Stimulated activated CD8-positive, alpha-beta memory T cell treated with anti-CD3 and anti-CD28 coated beads, Interleukin-7, amount 100 ng/mL, for 24 hours (primary cell): ENCODE data around the gene RAB40C.

Source experiments
- DNase-seq: peaks from one replicate; pipeline ENCODE4 v3.0.0-alpha.2; 2020; ENCODE audit warnings: low read depth

Gene RAB40C

GRCh38 chr16:617855-618254 lies 28.0 kb downstream of the RAB40C start:
- no peak for DNase-seq

- no peak for DNase-seq
Observed at GRCh38 chr16:619476-620100, 29.7 kb downstream of the RAB40C start.

- DNase-seq, result no peak
Observed at GRCh38 chr16:620700-621525, 31.0 kb downstream of the RAB40C start.

GRCh38 chr16:621526-622105 lies 31.8 kb downstream of the RAB40C start:
- no peak for DNase-seq

GRCh38 chr16:622920-623280 lies 33.0 kb downstream of the RAB40C start:
- DNase-seq, result no peak

- DNase-seq, result no peak
Observed at GRCh38 chr16:624526-625070, 34.7 kb downstream of the RAB40C start.

GRCh38 chr16:625117-625976 lies 35.5 kb downstream of the RAB40C start:
- DNase-seq, result no peak

- no peak for DNase-seq
Observed at GRCh38 chr16:625977-626765, 36.3 kb downstream of the RAB40C start.

- DNase-seq, result no peak
Observed at GRCh38 chr16:626787-627453, 37.1 kb downstream of the RAB40C start.

- DNase-seq, result no peak
Observed at GRCh38 chr16:627454-628239, 37.8 kb downstream of the RAB40C start.

GRCh38 chr16:628321-629061 lies 38.6 kb downstream of the RAB40C start:
- DNase-seq, result no peak

GRCh38 chr16:629185-629832 lies 39.4 kb downstream of the RAB40C start:
- DNase-seq, result no peak

GRCh38 chr16:629833-630248 lies 40.0 kb downstream of the RAB40C start:
- DNase-seq, result no peak

GRCh38 chr16:630249-630814 lies 40.5 kb downstream of the RAB40C start:
- DNase-seq, result no peak

- no peak for DNase-seq
Observed at GRCh38 chr16:630815-631405, 41.0 kb downstream of the RAB40C start, which contains the start of gene WFIKKN1. WFIKKN1 (plus strand) TSS chr16:630985; CDS start chr16:631254, 269 bp downstream.

- no peak for DNase-seq
Observed at GRCh38 chr16:631808-632358, 42.0 kb downstream of the RAB40C start.
